ENCODE data around the gene KBTBD4.
A peak's percentile ranks its signal among the peaks of the same experiment; 100 is the strongest.
"Not testable (repeated sequence)": the region's sequence is repeated elsewhere in the genome, so short reads cannot be mapped to it uniquely, and the experiment has no call there.

KBTBD4 gene

DNA sequence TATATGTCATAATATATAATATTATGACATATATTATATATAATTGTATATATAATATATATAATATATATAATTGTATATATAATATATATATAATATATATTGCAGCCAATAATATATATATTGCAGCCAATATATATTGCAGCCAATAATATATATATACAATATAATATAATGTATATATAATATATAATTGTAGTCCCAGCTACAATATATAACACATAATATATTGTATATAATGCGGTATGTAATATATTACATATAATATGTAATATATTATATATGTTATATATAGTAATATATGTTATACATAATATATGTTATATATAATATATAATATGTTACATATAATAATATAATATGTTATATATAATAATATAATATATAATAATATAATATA lies 20.1 kb downstream of the KBTBD4 start:
- H3K4me3 ChIP-seq (ENCODE audit: low read depth, low read length): no peak overlapping the region
- TF ChIP-seq, protein P1, sequence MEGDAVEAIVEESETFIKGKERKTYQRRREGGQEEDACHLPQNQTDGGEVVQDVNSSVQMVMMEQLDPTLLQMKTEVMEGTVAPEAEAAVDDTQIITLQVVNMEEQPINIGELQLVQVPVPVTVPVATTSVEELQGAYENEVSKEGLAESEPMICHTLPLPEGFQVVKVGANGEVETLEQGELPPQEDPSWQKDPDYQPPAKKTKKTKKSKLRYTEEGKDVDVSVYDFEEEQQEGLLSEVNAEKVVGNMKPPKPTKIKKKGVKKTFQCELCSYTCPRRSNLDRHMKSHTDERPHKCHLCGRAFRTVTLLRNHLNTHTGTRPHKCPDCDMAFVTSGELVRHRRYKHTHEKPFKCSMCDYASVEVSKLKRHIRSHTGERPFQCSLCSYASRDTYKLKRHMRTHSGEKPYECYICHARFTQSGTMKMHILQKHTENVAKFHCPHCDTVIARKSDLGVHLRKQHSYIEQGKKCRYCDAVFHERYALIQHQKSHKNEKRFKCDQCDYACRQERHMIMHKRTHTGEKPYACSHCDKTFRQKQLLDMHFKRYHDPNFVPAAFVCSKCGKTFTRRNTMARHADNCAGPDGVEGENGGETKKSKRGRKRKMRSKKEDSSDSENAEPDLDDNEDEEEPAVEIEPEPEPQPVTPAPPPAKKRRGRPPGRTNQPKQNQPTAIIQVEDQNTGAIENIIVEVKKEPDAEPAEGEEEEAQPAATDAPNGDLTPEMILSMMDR (IDR thresholded peaks at IDR 0.05; ENCODE audit: low read depth, low read length): no peak

DNA sequence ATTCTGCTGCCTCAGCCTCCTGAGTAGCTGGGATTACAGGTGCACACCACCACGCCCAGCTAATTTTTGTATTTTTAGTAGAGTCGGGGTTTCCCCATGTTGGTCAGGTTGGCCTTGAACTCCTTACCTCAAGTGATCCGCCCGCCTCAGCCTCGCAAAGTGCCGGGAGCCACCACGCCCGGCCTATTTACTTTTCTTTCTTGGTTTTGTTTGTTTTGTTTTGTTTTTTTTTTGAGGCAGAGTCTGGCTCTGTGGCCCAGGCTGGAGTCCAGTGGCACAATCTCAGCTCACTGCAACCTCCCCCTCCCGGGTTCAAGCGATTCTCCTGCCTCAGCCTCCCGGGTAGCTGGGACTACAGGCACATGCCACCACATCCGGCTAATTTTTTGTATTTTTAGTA lies 21.8 kb downstream of the KBTBD4 start:
- H3K4me3 ChIP-seq (ENCODE audit: low read depth, low read length): not testable (repeated sequence)

DNA sequence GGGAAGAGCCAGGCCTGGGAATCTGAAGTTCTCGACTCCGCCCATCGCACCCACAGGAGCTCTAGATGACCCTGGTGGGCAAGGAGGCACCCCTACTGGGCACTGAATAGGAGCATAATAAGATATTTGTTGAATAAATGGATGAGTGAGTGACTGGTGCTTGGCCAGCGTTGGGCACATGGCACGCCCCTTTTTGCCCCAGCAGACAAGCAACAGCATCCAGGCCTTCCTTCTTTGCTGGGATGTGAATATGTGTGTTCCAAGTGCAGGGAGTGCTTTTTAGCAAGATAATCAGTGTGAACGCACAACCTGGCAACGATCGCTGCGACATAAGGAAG lies 25.4 kb downstream of the KBTBD4 start:
- TF ChIP-seq, protein P1 (IDR thresholded peaks at IDR 0.05; ENCODE audit: low read depth, low read length): no peak

DNA sequence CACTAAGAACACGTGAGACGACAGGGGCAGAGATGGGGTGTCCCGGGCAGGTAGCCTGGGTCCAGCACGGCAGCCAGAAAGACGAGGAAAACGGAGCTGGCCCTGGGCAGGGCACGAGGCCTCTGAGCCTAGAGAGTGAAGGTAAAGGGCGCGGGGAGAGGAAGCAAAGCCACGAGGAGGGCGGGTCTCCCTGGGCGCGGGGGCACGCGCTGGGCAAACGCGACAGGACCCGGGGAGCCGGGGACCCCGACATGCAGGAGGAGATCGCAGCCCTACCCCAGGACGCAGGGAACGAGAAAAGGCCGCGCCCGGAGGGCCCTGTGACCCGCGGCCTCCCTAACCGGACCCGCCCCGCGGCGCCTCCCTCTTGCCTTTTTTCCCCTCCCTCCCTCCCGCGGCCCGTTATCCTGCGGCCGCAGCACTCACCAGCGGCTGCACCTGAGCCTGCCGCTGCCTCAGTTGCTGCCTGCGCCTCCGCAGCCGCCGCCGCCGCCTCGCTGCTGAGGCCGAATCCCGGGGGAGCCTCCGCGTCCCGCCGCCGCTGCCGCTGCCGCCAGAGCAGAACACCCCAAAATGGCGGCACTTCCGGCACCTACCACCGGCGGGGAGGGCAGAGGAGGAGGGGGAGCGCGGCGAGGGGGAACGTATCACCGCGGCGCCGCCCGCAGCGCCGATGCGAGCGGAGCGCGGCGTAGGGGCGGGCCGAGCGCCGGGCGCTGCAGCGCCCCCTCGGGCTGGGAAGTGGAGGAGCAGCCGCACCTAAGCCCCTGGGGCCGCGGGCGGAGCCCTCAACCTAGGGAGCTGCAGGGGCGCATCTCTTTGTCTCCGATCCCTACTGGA lies 26.0 kb downstream of the KBTBD4 start, which contains the start of gene CELF1:
Gene CELF1 (minus strand): TSS at position 567 of the 840 bp plus-strand sequence. CDS start 53,609 bp downstream, outside the sequence.
- peak within 1 kb of the TSS; percentile 96 for H3K4me3 ChIP-seq (ENCODE audit: low read depth, low read length)
- TF ChIP-seq, protein P1 (IDR thresholded peaks at IDR 0.05; ENCODE audit: low read depth, low read length): peak; percentile 60

More for the DNA sequence above, 25.4 kb downstream of the KBTBD4 start:
- peak overlapping the region; percentile 96 for H3K4me3 ChIP-seq (ENCODE audit: low read depth, low read length)

DNA sequence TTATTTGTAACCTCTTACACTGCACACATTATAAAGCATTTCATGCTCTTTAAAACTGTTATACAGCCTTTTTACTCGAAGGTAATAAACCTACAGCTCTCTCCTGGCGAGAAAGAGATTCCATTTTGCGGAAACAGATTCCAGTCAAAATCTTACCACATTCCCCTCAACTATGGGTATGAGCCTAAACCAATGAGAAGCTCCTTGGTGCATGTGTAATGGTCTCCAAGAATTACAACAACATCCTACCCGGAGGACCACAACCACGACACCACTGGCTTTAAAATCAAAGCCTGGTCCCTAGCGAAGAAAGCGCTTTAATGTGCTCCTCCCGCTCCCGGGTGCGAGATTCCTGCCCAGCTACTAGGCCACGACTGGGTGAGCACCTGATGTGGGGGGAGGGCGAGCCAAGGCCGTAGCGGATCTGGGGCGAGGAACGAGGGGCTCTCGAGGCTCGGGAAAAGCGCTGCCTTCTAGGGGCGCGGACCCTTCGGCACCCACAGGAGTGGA lies 26.7 kb downstream of the KBTBD4 start:
- H3K4me3 ChIP-seq (ENCODE audit: low read depth, low read length): peak overlapping the region; percentile 96
- TF ChIP-seq, protein P1 (IDR thresholded peaks at IDR 0.05; ENCODE audit: low read depth, low read length): no peak

DNA sequence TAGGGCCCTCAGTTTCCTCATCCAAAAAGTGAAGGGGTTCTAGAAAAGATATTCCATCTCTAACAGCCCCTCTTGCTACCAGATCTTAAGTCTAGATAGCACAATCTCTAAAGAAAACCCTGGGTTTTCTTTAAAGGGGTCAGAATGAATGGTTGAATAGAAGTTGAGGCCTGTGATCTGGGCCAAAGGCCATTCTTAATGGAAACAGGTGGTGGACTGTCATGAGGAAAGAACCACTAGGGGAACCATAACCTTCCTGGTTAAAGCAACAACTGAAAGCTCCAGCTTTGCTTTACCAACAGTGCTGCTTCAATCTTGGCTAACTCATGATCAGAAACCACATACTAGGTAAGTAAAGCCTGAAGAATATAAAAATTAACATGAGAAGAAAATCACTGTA lies 27.7 kb downstream of the KBTBD4 start:
- TF ChIP-seq, protein P1 (IDR thresholded peaks at IDR 0.05; ENCODE audit: low read depth, low read length): 0 out of 2 replicates have a peak, but pooled peaks have one; percentile 15
- peak overlapping the region; percentile 96 for H3K4me3 ChIP-seq (ENCODE audit: low read depth, low read length)

DNA sequence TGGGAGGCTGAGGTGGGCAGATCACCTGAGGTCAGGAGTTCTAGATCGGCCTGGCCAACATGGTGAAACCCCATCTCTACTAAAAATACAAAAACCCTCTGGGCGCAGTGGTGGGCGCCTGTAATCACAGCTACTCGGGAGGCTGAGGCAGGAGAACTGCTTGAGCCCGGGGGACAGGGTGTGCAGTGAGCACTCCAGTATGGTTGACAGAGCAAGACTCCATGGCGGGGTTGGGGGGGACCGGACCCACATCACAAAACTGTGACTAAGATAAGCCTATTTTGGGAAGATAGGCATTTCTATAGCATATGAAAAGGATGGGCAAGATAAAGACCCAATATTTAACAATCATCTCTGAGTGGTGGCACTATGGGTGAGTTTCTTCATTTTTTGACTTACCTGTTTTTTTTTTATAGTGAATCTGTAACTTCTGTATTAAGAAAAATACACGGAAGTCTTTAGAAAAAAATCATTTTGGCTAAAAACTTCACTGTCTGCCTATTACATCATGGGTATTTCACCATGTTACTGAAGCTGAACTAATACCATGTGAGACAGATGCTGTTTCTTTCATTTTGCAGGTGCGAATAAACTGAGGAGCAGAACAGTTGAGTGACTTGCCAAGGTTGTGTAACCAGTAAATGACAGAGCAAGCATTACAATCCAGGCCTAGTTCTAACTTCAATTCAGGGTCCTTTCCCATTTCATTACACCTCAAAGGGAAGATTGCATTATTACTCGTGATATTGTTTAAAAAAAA lies 28.3 kb downstream of the KBTBD4 start:
- no peak overlapping the region for H3K4me3 ChIP-seq (ENCODE audit: low read depth, low read length)
- TF ChIP-seq, protein P1 (IDR thresholded peaks at IDR 0.05; ENCODE audit: low read depth, low read length): no peak

DNA sequence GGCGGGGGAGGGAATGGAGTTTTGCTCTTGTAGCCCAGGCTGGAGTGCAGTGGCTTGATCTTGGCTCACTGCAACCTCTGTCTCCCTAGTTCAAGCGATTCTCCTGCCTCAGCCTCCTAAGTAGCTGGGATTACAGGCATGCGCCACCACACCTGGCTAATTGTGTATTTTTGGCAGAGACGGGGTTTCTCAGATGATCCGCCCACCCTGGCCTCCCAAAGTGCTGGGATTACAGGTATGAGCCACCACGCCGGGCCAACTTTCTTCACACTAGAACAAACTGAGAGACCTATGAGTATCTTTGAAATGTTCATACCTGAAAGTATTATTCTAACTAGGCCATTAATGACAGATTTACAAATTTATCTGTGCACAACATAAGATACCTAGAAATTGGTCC lies 32.5 kb downstream of the KBTBD4 start:
- not testable (repeated sequence) for H3K4me3 ChIP-seq (ENCODE audit: low read depth, low read length)

Data from WI38 (cell line).